ENCODE results near the gene POMGNT1.

GRCh38 chr1:46246548-46247435 lies 48.6 kb upstream of the POMGNT1 start:
- no peak for TF ChIP-seq CTCF (conservative IDR thresholded peaks at IDR 0.05; ENCODE audit: low read length)
- TF ChIP-seq EZH2phosphoT487 (IDR thresholded peaks at IDR 0.05; ENCODE audit: borderline replicate concordance), result no peak

All from Loucy (cell line).